Thoracic aorta (tissue), 2 donors: ENCODE measurements around the gene OR10W1. TPM values are rescaled to one million over a fixed set of nuclear protein-coding genes. Genes with fewer than 3 reads are reported as not detected.

Experiments used
- ATAC-seq: fragments of 150-250 bp; one replicate; pipeline ENCODE4 v1.8.0; 2017; ENCODE audit warnings: low read depth; ENCODE audit not compliant: insufficient number of reproducible peaks, low FRiP score
- DNase-seq: peaks from one replicate; pipeline ENCODE4 v3.0.0-alpha.2; 2020; ENCODE audit warnings: low spot score
- H3K27ac ChIP-seq, 2 donors: fragments of 200-600 bp; sonication (generic); 1 replicate in 1 of 2; 2 replicates in 1 of 2; pipeline ENCODE4 v1.5.1; 2016; ENCODE audit warnings: mild to moderate bottlenecking in 2 of 2, moderate library complexity in 2 of 2
- H3K27me3 ChIP-seq: fragments of 200-600 bp; sonication (generic); replicated peaks from 2 replicates; pipeline ENCODE4 v1.6.0; 2016; ENCODE audit warnings: mild to moderate bottlenecking; ENCODE audit not compliant: insufficient read depth
- H3K36me3 ChIP-seq: fragments of 200-600 bp; sonication (generic); one replicate; pipeline ENCODE4 v1.5.1; 2016
- H3K4me1 ChIP-seq, 2 donors: fragments of 200-600 bp; sonication (generic); 1 replicate in 1 of 2; 2 replicates in 1 of 2; pipeline versions ENCODE4 v1.5.1 to v1.6.0; 2016; ENCODE audit warnings: low read depth in 2 of 2, mild to moderate bottlenecking in 1 of 2; ENCODE audit not compliant: control insufficient read depth in 1 of 2
- H3K4me3 ChIP-seq: fragments of 200-600 bp; sonication (generic); 2 replicates; pipeline ENCODE4 v1.5.1; 2016; ENCODE audit warnings: mild to moderate bottlenecking
- H3K9me3 ChIP-seq: fragments of 200-600 bp; sonication (generic); 2 replicates; pipeline ENCODE4 v1.5.1; 2016
- total RNA-seq, 2 donors: library from RNA; depleted of rRNA; stranded (reverse); fragments of >200 nt; gene quantifications; one replicate each; pipeline versions ENCODE4 v1.1.0 to v1.2.3, GENCODE V29; 2016
- TF ChIP-seq, protein P1 (sequence below): fragments of 200-600 bp; sonication (generic); IDR thresholded peaks from one replicate; pipeline ENCODE4 v1.5.1; 2019; ENCODE audit warnings: antibody characterized with exemption

The OR10W1 gene
- total RNA-seq, 2 donors from 2014 or later, result not detected

GRCh38 chr11:58286249-58286648, 18.2 kb upstream of the OR10W1 start:
- no peak for ATAC-seq

DNA sequence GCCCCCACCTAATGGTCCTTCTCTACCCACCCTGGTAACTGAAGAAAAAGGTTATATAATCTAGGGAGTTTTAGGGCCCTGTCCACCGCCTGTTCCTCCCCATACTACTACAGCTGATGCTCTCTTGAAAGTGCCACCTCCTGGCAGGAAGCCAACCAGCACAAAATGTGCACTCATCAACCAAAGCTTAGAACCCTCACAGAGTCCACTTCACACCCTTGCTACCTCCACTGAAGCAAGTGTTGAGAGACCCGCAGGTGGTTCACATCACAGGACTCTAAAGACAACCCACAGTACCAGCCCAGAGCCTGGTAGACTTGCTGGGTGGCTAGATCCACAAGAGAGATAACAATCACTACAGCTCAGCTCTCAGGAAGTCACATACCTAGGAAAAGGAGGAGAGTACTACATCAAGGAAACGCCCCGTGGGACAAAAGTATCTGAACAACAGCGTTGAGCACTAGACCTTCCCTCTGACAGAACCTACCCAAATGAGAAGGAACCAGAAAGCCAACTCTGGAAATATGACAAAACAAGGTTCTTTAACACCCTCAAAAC, 17.5 kb upstream of the OR10W1 start:
- Histone ChIP-seq H3K9me3 (no peaks in the 10 kb centered on the region), H3K4me1 (no peaks in the 10 kb centered on the region), H3K36me3 (no peaks in the 10 kb centered on the region), H3K27ac (no peak overlapping the region), H3K27me3 (no peaks in the 10 kb centered on the region), H3K4me3 (no peak overlapping the region)
- TF ChIP-seq, protein P1, sequence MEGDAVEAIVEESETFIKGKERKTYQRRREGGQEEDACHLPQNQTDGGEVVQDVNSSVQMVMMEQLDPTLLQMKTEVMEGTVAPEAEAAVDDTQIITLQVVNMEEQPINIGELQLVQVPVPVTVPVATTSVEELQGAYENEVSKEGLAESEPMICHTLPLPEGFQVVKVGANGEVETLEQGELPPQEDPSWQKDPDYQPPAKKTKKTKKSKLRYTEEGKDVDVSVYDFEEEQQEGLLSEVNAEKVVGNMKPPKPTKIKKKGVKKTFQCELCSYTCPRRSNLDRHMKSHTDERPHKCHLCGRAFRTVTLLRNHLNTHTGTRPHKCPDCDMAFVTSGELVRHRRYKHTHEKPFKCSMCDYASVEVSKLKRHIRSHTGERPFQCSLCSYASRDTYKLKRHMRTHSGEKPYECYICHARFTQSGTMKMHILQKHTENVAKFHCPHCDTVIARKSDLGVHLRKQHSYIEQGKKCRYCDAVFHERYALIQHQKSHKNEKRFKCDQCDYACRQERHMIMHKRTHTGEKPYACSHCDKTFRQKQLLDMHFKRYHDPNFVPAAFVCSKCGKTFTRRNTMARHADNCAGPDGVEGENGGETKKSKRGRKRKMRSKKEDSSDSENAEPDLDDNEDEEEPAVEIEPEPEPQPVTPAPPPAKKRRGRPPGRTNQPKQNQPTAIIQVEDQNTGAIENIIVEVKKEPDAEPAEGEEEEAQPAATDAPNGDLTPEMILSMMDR, result no peak
- DNase-seq (no peak), ATAC-seq (no peak)

More at GRCh38 chr11:58286249-58286648, 18.2 kb upstream of the OR10W1 start:
- Histone ChIP-seq H3K4me3 (no peak overlapping the region), H3K36me3 (no peaks in the 10 kb centered on the region), H3K27me3 (no peaks in the 10 kb centered on the region), H3K4me1 (no peaks in the 10 kb centered on the region), H3K9me3 (no peaks in the 10 kb centered on the region), H3K27ac (no peak overlapping the region)
- TF ChIP-seq, protein P1, result no peak
- no peak for DNase-seq

- DNase-seq (no peak), ATAC-seq (no peak)
- Histone ChIP-seq H3K9me3 (no peaks in the 10 kb centered on the region), H3K27ac (no peak overlapping the region), H3K36me3 (no peaks in the 10 kb centered on the region), H3K27me3 (no peaks in the 10 kb centered on the region), H3K4me1 (no peaks in the 10 kb centered on the region), H3K4me3 (no peak overlapping the region)
- TF ChIP-seq, protein P1, result no peak
These were observed 8.1 kb upstream of the OR10W1 start for GRCh38 chr11:58276151-58276550.

DNA sequence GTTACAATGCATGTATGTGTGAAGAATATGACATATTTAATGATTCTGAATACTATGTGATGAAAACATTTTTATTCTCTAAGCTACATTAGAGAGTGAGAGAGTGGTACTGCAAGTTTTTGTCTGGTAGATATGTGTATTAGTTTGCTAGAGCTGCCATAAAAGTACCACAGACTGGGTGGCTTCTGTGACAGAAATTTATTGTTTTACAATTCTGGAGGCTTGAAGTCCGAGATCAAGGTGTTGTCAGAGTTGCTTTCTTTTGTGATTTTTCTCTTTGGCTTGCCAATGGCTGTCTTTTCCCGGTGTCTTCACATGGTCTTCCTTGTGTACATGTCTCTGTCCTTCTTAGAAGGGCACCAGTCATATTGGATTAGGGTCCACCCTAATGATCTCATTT, 6.9 kb upstream of the OR10W1 start:
- Histone ChIP-seq H3K9me3 (no peaks in the 10 kb centered on the region), H3K27me3 (no peaks in the 10 kb centered on the region), H3K4me3 (no peak overlapping the region), H3K36me3 (no peaks in the 10 kb centered on the region), H3K27ac (no peak overlapping the region), H3K4me1 (no peaks in the 10 kb centered on the region)
- DNase-seq (no peak), ATAC-seq (no peak)
- TF ChIP-seq, protein P1, result no peak

- ATAC-seq, result no peak
These were observed 8.1 kb downstream of the OR10W1 start for GRCh38 chr11:58259983-58260382.

More at GRCh38 chr11:58259983-58260382, 8.1 kb downstream of the OR10W1 start:
- Histone ChIP-seq H3K27ac (no peak overlapping the region), H3K4me3 (no peak overlapping the region), H3K9me3 (no peaks in the 10 kb centered on the region), H3K36me3 (no peaks in the 10 kb centered on the region), H3K4me1 (no peaks in the 10 kb centered on the region), H3K27me3 (no peaks in the 10 kb centered on the region)
- DNase-seq, result no peak
- TF ChIP-seq, protein P1, result no peak
